ENCODE measurements around the gene DGKH. TPM values are rescaled to one million over a fixed set of nuclear protein-coding genes. Genes with fewer than 3 reads are reported as not detected.
"Not testable (repeated sequence)": the region's sequence is repeated elsewhere in the genome, so short reads cannot be mapped to it uniquely, and the experiment has no call there.

DGKH gene
- total and polyA plus RNA-seq, 9 donors = 2.1 to 14.1 (median 9.3) TPM

- WGBS, 3 donors = 95 to 98% (median 95%) methylated on average over 1 of the region's 1 CpG
- intact Hi-C loops (cut with DNase I) = no loop called here
- no peaks in the 10 kb centered on the region for H3K9me3 ChIP-seq
- H3K4me3 ChIP-seq = no peak overlapping the region
- no peak for TF ChIP-seq POLR2A (IDR thresholded peaks at IDR 0.05)
- no peak for TF ChIP-seq EP300 (IDR thresholded peaks at IDR 0.05)
- TF ChIP-seq CTCF (IDR thresholded peaks at IDR 0.05) = no peak
- no peak overlapping the region for H3K27ac ChIP-seq
- H3K27me3 ChIP-seq = no peaks in the 10 kb centered on the region
- no peaks in the 10 kb centered on the region for H3K4me1 ChIP-seq (ENCODE audit: insufficient read depth)
- no peaks in the 10 kb centered on the region for H3K36me3 ChIP-seq
- no peak for DNase-seq
Observed at GRCh38 chr13:42219876-42220275, 171.4 kb downstream of the DGKH start.

- no peak for DNase-seq
- Histone ChIP-seq H3K36me3 (no peaks in the 10 kb centered on the region), H3K27ac (no peak overlapping the region), H3K27me3 (no peaks in the 10 kb centered on the region), H3K4me3 (no peak overlapping the region), H3K9me3 (no peaks in the 10 kb centered on the region), H3K4me1 (ENCODE audit: insufficient read depth) (no peaks in the 10 kb centered on the region)
- TF ChIP-seq CTCF (IDR thresholded peaks at IDR 0.05) (no peak), POLR2A (IDR thresholded peaks at IDR 0.05) (no peak), EP300 (IDR thresholded peaks at IDR 0.05) (no peak)
- intact Hi-C loops (cut with DNase I) = no loop called here
- WGBS, 3 donors = 78 to 88% (median 79%) methylated on average over 4 of the region's 4 CpGs
Observed at GRCh38 chr13:42221121-42221765, 172.8 kb downstream of the DGKH start.

DNA sequence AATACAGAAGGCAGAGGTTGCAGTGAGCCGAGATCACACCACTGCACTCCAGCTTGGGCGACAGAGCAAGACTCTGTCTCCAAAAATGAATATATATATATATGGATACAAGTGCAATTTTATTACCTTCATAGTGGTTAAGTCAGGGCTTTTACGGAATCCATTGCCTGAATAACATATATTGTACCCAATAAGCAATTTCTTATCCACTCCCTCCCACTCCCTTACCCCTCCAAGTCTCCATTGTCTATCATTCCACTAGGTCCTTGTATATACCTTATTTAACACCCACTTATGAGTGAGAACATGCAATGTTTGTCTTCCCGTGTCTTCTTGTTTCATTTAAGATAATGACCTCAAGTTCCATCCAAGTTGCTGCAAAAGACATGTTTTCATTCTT is 175.2 kb downstream of the DGKH start:
- Histone ChIP-seq H3K4me3 (no peak overlapping the region), H3K27ac (no peak overlapping the region), H3K4me1 (ENCODE audit: insufficient read depth) (no peaks in the 10 kb centered on the region), H3K36me3 (no peaks in the 10 kb centered on the region), H3K27me3 (no peaks in the 10 kb centered on the region), H3K9me3 (no peaks in the 10 kb centered on the region)
- no peak for DNase-seq
- intact Hi-C loops (cut with DNase I) = no loop called here
- no peak for TF ChIP-seq CTCF (IDR thresholded peaks at IDR 0.05)
- TF ChIP-seq POLR2A (IDR thresholded peaks at IDR 0.05) = no peak
- TF ChIP-seq EP300 (IDR thresholded peaks at IDR 0.05) = no peak
- WGBS, 3 donors = 93 to 97% (median 94%) methylated on average over 4 of the region's 4 CpGs

DNA sequence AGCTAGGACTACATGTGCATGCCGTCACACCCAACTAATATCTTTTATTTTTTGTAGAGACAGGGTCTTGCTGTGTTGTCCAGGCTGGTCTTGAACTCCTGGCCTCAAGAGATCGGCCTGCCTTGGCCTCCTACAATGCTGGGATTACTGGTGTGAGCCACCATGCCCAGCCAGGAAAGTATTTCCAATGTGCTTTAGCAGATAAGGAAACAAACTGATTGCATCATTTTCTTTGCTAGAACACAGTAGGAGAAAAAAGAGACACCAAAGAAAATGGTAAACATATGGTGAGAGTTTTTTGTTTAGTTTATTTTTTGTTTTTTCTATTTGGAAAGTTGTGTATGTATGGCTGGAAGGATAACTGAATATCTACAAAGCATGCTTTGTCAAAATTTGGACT is 176.6 kb downstream of the DGKH start:
- Histone ChIP-seq H3K36me3 (no peaks in the 10 kb centered on the region), H3K27ac (no peak overlapping the region), H3K4me3 (no peak overlapping the region), H3K27me3 (no peaks in the 10 kb centered on the region), H3K9me3 (no peaks in the 10 kb centered on the region), H3K4me1 (ENCODE audit: insufficient read depth) (no peaks in the 10 kb centered on the region)
- no peak for DNase-seq
- intact Hi-C loops (cut with DNase I) = no loop called here
- 96 to 100% (median 99%) methylated on average over 2 of the region's 2 CpGs for WGBS, 3 donors
- TF ChIP-seq CTCF (IDR thresholded peaks at IDR 0.05) = no peak
- no peak for TF ChIP-seq EP300 (IDR thresholded peaks at IDR 0.05)
- TF ChIP-seq POLR2A (IDR thresholded peaks at IDR 0.05) = no peak

GRCh38 chr13:42226759-42227158 is 178.3 kb downstream of the DGKH start:
- H3K4me1 ChIP-seq (ENCODE audit: insufficient read depth); H3K36me3 ChIP-seq; DNase-seq; intact Hi-C loops (cut with DNase I); H3K4me3 ChIP-seq; H3K9me3 ChIP-seq; H3K27ac ChIP-seq; H3K27me3 ChIP-seq: not testable (repeated sequence)
- 97 to 98% (median 97%) methylated on average over 5 of the region's 5 CpGs for WGBS, 3 donors

Measured in ovary (tissue), 9 donors.